Glomerular visceral epithelial cell (primary cell): ENCODE measurements around the gene TCP11.

Source experiments
- DNase-seq: peaks from one replicate; pipeline ENCODE4 v3.0.0-alpha.2; 2016; ENCODE audit errors: extremely low spot score

Gene TCP11

DNA sequence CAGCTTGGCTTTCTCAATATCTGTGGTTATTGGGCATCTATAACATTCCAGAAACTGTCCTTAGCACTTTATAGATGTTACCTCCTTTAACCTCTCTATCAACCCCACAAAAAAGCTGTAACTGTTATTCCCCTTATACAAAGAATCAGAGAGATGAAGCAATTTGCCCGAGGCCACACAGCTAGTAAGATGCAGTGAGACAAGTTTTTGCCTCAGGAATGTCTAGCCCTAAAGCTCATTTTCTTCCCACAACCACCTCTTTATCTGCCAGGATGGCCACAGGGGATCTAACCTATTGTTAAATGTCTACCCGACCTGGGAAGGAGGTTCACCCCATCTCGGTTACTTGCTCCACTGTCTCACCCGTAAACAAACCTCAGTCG, 31.9 kb upstream of the TCP11 start:
- no peak for DNase-seq

DNA sequence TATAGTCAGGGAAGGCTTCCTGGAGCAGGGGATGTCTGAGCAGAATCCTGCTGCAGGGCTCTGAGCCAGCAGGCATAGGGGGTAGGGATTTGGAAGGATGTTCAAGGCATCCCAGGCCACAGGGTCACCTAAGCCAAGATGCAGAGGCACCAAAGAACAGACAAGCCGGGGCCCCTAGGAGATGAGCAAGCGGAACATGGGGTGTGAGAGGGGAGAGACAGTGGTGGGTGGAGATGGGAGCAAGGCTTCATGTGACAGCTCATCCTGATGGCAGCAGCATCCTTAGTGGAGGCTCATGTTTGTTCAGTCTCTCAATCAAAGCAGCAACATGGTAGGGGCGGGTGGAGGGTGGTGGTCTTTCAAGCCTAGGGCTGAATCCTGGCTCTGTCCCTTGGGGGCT, 29.8 kb upstream of the TCP11 start:
- DNase-seq: no peak

DNA sequence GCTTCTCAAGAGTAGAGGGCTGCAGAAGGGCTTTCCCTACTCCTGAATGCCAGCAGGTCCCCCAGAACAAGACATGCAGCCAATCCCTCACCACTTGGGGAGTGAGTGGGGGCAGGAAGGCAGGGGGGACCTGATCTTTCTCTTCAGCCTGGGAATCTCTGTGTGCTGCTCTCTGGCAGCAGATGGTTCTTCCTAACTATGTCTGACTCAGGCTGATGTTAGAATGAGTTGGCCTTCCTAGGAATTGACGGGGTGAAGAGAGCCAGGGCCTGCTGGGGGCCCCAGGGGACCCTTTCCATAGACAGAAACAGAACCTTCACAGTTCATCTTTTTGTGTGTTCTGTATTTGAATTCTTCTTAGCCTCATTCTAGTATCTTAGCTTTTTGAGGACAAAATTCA, 29.0 kb upstream of the TCP11 start:
- no peak for DNase-seq

DNA sequence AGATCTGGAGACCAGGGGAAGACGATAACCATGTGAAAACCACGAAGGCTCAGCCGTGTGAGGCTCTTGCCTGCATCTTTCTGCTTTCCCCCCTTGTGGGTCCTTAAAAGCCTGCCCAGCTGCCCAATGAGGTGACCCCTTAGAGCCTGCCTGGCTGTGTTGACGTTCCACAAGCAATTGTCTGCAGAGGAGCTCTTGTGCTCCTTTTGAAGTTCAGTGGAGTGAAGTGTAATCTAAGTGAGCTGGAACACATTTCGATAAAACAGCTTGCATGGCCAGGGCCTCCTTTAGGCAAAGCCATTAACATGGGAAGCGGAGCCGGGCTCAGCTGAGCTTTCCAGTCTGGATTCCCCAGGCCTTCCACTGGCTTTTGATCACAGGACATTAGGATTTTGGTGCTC, 27.3 kb upstream of the TCP11 start:
- no peak for DNase-seq

DNA sequence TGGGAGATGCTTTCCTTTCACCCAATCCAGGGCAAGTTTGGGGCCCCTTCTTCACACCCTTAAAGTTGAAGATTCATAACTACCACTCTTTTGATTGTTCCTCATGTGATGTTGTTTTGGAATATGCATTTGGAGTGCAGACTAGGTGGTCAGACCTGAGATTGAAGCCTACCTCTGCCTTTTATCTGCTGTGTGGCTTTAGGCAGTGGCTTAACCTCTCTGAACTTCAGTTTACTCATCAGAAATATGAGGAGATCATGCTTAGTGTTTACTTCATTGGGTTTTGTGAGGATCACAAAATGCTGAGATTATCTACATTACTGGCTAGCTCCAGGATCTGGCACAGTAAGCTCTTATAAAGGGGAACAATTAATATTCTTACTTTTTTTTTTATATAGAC, 26.4 kb upstream of the TCP11 start:
- DNase-seq: no peak

GRCh38 chr6:35166520-35166919, 25.4 kb upstream of the TCP11 start:
- no peak for DNase-seq

- DNase-seq: no peak
These were observed 25.0 kb upstream of the TCP11 start for GRCh38 chr6:35166116-35166515.

DNA sequence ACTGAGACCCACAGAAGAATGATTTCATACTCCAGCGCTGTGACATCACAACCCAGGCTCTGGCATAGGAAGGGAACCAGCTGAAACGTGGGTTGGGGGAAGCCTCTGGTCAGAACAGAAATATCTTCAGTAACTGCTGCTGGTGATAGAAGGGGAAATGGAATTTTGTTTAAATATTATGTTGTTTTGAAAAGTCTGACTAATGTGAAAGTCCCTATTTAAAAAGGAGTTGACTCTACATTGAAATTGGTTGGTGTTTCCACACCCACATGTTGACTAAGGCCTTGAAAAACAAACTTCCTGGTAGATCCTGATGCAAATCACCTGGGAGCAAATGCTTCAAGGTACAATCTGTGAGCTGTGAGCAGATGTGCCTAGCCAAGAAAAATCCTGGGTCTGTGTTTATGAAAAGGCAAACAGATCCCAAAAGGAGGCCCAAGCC, 24.5 kb upstream of the TCP11 start:
- DNase-seq: no peak

DNA sequence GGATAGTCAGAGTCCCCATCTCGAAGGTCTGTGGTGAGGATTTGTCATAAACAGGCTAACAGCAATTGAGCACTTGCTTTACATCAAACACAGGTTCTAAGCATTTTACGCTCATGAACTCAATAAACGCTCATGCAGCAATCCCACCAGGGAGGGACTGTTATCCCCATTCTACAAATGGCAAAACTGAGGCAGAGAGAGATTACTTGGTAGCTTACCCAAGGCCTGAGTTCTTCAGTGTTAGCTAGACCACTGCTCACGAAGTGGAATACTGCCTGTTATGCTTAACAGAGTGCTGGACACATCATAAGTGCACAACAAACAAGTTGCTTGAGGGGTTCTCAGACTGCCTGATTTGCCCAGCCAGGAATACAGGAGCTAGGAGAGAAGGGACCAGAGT, 23.7 kb upstream of the TCP11 start:
- no peak for DNase-seq

GRCh38 chr6:35164277-35164676, 23.1 kb upstream of the TCP11 start:
- no peak for DNase-seq

- no peak for DNase-seq
These were observed 22.7 kb upstream of the TCP11 start for GRCh38 chr6:35163836-35164235.

DNA sequence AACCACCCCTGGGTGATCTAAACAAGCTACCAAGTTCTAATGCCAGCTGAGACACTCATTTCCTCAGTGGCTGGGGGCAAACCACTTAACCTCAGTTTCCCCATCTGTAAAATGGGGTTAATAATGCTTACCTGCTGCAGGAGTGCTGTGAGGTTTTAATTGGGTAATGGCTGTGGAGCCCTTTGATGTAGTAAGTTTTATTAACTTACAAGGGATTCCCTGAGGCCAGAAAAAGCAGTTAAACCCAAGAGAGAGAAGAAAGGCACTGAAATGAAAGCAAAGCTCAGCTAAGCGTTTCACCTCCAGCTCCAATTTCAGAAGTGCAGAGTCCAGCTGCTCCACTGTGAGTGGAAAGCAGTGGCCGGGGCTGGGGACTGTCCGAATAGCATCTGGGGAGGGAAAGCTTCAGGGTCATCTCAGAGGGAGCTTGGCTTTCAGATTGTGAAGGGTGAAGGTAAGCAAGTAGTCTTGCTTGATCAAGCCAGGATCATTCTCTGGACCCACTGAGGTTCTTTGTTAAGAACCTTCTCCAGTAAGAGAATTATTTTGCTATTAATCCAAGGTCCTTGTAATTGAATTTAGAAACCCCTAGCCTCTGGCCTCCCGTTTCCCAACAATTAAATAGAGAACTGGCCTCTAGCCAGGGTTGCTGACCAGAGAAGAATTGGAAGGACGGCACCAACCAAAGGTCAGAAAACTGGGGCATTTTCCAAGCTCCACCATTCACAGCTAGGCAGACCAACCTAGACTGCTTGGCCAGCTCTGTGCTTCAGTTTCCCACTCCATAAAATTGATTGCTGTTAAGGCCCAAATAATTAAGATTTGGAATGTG, 20.9 kb upstream of the TCP11 start:
- no peak for DNase-seq

- DNase-seq: no peak
These were observed 20.1 kb upstream of the TCP11 start for GRCh38 chr6:35161266-35161665.

GRCh38 chr6:35160642-35161041, 19.5 kb upstream of the TCP11 start:
- DNase-seq: no peak

GRCh38 chr6:35158520-35158919, 17.4 kb upstream of the TCP11 start:
- no peak for DNase-seq

DNA sequence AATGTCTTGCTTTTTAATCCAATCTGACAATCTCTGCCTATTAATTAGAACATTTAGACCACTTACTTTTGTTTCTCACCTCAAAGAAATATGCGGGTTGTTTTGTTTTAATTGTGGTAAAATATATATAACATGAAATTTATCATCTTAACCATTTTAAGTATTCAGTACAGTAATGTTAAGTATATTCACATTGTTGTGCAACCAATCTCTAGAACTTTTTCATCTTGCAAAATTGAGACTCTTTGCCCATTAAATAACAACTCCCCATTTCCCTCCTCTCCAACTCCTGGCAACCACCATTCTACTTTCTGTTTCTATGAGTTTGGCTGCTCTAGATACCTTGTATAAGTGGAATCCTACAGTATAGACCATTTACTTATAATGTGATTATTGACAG, 13.8 kb upstream of the TCP11 start:
- DNase-seq: no peak

DNA sequence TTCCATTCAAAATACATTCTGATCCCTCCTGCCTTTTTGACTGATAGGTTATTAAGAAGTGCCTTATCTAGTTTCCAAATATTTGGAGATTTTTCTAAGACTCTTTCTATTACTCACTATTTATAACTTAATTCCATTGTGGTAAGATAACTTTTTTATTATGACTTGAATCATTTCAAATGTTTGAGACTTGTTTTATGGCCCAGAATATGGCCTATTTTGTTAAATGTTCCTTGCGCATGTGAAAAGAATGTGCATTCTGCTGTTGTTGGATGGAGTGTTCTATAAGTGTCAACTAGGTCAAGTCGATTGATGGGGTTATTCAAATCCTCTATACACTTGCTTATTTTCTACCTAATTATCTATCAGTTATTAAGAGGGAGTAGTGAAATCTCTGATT, 13.1 kb upstream of the TCP11 start:
- DNase-seq: no peak

- DNase-seq: no peak
These were observed 11.0 kb upstream of the TCP11 start for GRCh38 chr6:35152067-35152707.

DNA sequence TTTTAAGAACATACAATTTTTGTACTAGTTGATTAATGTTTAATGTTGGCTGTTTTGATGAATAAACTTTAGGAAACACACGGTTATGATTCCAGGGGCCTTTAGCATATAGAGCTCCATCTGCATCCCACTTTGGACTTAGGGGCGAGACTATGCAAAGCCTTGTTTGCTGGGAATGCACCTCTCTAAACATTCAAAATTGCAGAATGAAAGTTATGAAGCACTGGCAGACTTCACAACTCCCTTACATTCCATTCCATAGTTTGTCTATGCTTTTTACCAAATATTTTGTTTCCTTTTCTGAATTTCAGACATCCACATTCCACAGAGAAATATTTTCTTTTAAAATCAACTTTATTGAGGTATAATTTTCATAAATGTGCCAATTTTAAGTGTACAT, 10.3 kb upstream of the TCP11 start:
- no peak for DNase-seq

DNA sequence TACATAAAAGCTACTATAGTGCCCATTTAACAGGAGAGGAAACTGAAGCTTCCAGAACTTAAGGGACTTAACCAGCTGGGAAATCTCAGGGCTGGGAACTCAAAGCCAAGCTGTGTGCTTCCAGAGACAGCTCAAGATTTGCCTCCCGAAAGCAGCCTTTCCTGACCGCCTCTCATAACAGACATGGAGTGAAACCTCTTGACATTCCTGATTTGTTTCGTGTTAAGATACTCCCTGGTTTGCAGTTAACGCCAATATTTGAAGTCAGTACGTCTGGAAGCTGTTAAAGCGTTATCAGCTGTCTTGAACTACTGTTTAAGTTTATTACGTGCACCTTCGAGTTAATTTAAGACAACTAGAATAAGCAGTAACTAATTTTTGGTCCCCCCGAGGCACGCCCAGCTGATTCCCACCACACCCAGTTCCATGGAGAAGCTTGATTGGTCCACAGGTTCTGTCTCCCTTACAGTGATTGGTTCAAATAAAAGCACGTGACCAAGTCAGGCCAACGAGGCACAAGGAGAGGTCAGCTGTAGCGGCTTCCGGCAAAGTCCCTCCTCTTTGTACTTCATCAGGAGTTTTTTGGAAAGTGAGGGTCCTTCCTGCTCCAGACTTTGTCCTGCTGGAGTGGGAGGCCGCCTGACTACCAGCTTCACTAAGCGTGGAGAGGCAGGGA, 8.9 kb upstream of the TCP11 start:
- DNase-seq: no peak

DNA sequence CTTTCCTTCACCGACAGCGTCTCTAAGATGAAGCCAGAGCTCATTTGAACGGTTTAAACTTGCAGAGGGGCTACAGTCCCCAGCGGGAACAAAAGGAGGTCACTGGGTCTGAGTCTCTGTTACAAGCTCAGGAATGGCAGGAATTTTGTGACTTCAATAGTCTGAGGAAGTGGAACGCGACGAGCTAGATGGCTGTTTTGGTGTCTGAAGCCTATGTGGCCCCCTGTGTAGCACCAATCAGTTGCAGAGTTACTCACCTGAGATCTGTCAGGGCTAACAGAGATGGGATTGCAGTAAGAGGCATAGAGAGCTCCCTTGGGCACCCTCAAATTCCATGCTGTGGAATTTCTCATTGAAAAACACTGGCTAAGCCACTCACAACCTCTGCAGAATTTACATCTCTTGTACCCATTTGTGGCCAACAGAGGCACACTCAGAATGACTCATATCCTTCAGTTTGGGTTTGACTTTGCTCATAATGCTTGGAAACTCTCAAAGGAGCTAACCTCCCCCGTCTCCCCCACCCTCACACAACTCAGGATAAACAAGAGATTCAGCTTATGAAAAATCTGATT, 7.1 kb upstream of the TCP11 start:
- no peak for DNase-seq

DNA sequence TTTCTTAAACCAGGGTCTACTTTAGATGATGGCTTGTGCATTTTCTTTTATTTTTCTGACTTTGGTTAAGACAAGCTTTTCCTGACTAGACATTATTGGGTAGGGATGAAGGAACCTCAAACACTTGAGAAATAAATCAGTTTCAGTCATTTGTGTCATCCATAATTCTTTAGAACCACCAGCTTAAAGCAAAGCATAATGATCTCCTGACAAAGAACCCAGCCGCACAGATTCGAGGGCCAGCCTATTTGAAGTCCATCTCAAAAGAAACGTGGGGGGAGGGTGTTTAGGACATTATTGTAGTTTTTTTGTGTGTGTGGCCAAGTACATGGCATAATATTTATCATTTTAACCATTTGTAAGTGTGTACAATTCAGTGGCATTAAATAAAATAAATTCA, 6.3 kb upstream of the TCP11 start:
- no peak for DNase-seq

DNA sequence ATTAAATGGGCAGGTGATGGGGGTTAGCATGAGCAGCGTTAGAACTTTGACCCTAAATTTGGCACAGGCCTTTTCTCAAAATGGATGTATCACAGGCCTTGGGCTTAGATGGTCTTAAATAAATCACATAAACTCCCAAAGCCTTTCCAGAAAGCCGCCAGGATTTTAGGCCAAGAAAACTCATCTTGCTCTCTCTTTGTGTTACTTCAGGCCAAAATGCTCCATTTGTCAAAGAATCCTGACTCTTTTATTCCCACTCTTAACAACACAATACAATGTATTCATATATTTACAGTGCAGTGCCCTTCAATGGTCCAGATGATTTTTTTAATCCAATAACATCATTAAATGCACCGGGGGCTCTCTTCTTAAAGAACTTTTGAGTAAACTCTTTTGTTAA, 5.9 kb upstream of the TCP11 start:
- DNase-seq: no peak
